ENCODE measurements around the gene FBLN1.

- TF ChIP-seq CTCF (IDR thresholded peaks at IDR 0.05) (no peak), POLR2A (IDR thresholded peaks at IDR 0.05) (no peak), EP300 (IDR thresholded peaks at IDR 0.05; ENCODE audit: low read depth) (no peak), POLR2AphosphoS5 (IDR thresholded peaks at IDR 0.05) (no peak)
Measured at GRCh38 chr22:45454275-45454674, 48.4 kb upstream of the FBLN1 start.

Measured in transverse colon (tissue), 4 donors.